ENCODE results near the gene PARM1.

DNA sequence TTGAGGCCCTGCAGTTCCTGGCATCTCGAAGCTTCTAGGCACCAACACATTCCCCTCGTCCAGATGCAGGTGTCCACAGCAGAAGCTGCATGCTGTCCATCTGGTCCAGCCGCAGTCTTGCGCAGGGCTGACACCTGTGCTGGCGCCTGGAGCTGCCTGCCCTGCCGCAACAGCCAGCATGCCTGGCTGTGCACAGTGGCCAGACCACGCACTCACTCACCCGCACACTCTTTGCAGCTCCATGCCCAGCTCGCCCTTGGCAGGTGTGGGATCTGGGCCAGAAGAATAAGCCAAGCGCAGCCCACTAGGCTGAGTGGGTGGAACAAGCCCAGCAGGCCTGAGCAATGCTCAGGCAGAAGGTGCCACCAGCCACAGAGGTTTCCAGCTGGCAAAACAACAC, 125.6 kb downstream of the PARM1 start:
- TF ChIP-seq, protein P1, sequence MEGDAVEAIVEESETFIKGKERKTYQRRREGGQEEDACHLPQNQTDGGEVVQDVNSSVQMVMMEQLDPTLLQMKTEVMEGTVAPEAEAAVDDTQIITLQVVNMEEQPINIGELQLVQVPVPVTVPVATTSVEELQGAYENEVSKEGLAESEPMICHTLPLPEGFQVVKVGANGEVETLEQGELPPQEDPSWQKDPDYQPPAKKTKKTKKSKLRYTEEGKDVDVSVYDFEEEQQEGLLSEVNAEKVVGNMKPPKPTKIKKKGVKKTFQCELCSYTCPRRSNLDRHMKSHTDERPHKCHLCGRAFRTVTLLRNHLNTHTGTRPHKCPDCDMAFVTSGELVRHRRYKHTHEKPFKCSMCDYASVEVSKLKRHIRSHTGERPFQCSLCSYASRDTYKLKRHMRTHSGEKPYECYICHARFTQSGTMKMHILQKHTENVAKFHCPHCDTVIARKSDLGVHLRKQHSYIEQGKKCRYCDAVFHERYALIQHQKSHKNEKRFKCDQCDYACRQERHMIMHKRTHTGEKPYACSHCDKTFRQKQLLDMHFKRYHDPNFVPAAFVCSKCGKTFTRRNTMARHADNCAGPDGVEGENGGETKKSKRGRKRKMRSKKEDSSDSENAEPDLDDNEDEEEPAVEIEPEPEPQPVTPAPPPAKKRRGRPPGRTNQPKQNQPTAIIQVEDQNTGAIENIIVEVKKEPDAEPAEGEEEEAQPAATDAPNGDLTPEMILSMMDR (IDR thresholded peaks at IDR 0.05) = no peak
- TF ChIP-seq POLR2A (IDR thresholded peaks at IDR 0.05) = no peak

Data from Peyer's patch (tissue), 4 donors.